ENCODE measurements around the gene STX12.

Gene STX12

GRCh38 chr1:27830621-27831440, 57.8 kb downstream of the STX12 start, which contains the start of gene PPP1R8:
PPP1R8 (plus strand) TSS chr1:27830782; CDS start chr1:27830836, 54 bp downstream.
- H3K4me3 ChIP-seq (ENCODE audit: low read depth, low read length), result peak within 1 kb of the TSS; percentile 86
- ChIA-PET POLR2A (interaction anchor here (0.6 to 2.5 kb wide), 19 partner anchors 11 to 538 kb away, joined by 3 to 51 read pairs (median 4); partner anchors contain the start of genes AHDC1, ATP5IF1, FAM76A and IFI6), CTCF (interaction anchor here (0.6 to 1.2 kb wide), 5 partner anchors 10 to 222 kb away, joined by 3 to 4 read pairs (median 3); no protein-coding TSS in a partner anchor)
- no peaks in the 10 kb centered on the region for H3K9me3 ChIP-seq (ENCODE audit: control insufficient read depth, insufficient read depth, low read depth, low read length)
- peak within 1 kb of the TSS; percentile 70 for H3K27ac ChIP-seq (ENCODE audit: extremely low read depth, low read depth, low read length)
- H3K4me1 ChIP-seq (ENCODE audit: control insufficient read depth, insufficient read depth, low read length), result 0 out of 2 replicates have a peak, but pooled peaks cover 2% of the 10 kb centered on the region
- H3K36me3 ChIP-seq (ENCODE audit: control insufficient read depth in 2 of 2, insufficient read depth in 1 of 2, low read length in 2 of 2), result peaks cover 12 to 38% of the 10 kb centered on the region in 2 experiments
- TF ChIP-seq ZNF112 (tag by site-specific recombination; IDR thresholded peaks at IDR 0.05), result no peak
- no peak for TF ChIP-seq ZNF658 (tag by site-specific recombination; IDR thresholded peaks at IDR 0.05)
- TF ChIP-seq ZBTB26 (tag by site-specific recombination; optimal IDR thresholded peaks at IDR 0.05), result peak; percentile 67
- no peak for TF ChIP-seq ZNF302 (tag by site-specific recombination; IDR thresholded peaks at IDR 0.05; ENCODE audit: low read depth)
- TF ChIP-seq ZNF529 (tag by site-specific recombination; IDR thresholded peaks at IDR 0.05; ENCODE audit: insufficient replicate concordance), result no peak
- no peak for TF ChIP-seq ZNF221 (tag by site-specific recombination; IDR thresholded peaks at IDR 0.05; ENCODE audit: borderline replicate concordance)
- TF ChIP-seq ZBTB20 (tag by site-specific recombination; IDR thresholded peaks at IDR 0.05), result no peak; the same call in 1 of the 2 replicates
- no peak for TF ChIP-seq MYNN (tag by site-specific recombination; IDR thresholded peaks at IDR 0.05; ENCODE audit: borderline replicate concordance)
- 0 out of 2 replicates have a peak, but pooled peaks have one; percentile 21 for TF ChIP-seq KLF10 (tag by site-specific recombination; IDR thresholded peaks at IDR 0.05)
- no peak for TF ChIP-seq ZFHX2 (tag by site-specific recombination; conservative IDR thresholded peaks at IDR 0.05)
- TF ChIP-seq ZNF645 (tag by site-specific recombination; IDR thresholded peaks at IDR 0.05), result no peak
- no peak; the same call in 1 of the 2 replicates for TF ChIP-seq ZNF629 (tag by site-specific recombination; IDR thresholded peaks at IDR 0.05)
- TF ChIP-seq ZNF362 (tag by site-specific recombination; IDR thresholded peaks at IDR 0.05), result no peak
- peak; percentile 95 for TF ChIP-seq ZBTB17 (tag by site-specific recombination; IDR thresholded peaks at IDR 0.05)
- TF ChIP-seq ZNF473 (tag by site-specific recombination; IDR thresholded peaks at IDR 0.05), result no peak
- peak; percentile 85 for TF ChIP-seq ZNF449 (tag by site-specific recombination; IDR thresholded peaks at IDR 0.05)
- TF ChIP-seq SP7 (tag by site-specific recombination; IDR thresholded peaks at IDR 0.05), result peak; percentile 50; the same call in 1 of the 2 replicates
- TF ChIP-seq ZIC2 (tag by site-specific recombination; IDR thresholded peaks at IDR 0.05), result peak; percentile 48; the same call in 1 of the 2 replicates
- TF ChIP-seq OSR2 (tag by site-specific recombination; IDR thresholded peaks at IDR 0.05), result no peak
- peak; percentile 88 for TF ChIP-seq YY2 (tag by site-specific recombination; IDR thresholded peaks at IDR 0.05)
- no peak for TF ChIP-seq ZBTB49 (tag by site-specific recombination; IDR thresholded peaks at IDR 0.05; ENCODE audit: low read depth)
- TF ChIP-seq ZNF169 (tag by site-specific recombination; IDR thresholded peaks at IDR 0.05), result no peak
- no peak for TF ChIP-seq ZNF398 (tag by site-specific recombination; IDR thresholded peaks at IDR 0.05)
- TF ChIP-seq ZNF335 (tag by site-specific recombination; conservative IDR thresholded peaks at IDR 0.05), result peak; percentile 85
- peak; percentile 60 for TF ChIP-seq SP2 (tag by site-specific recombination; IDR thresholded peaks at IDR 0.05)
- TF ChIP-seq IKZF3 (tag by site-specific recombination; IDR thresholded peaks at IDR 0.05), result peak; percentile 57; the same call in 1 of the 2 replicates
- no peak for TF ChIP-seq ZNF132 (tag by site-specific recombination; IDR thresholded peaks at IDR 0.05; ENCODE audit: borderline replicate concordance)
- TF ChIP-seq ZFP3 (tag by site-specific recombination; IDR thresholded peaks at IDR 0.05; ENCODE audit: low read depth), result no peak

All from HEK293 (cell line).